Suprapubic skin (tissue), 3 donors: ENCODE results near the gene MICB.

Source experiments
- CTCF ChIP-seq, 2 donors: fragments of 200-600 bp in 1 of 2; fragments of 450-650 bp in 1 of 2; sonication (generic) in 1 of 2; IDR thresholded peaks; one replicate each; pipeline ENCODE4 v1.5.1; 2016 to 2019; ENCODE audit warnings: antibody characterized with exemption in 2 of 2, mild to moderate bottlenecking in 1 of 2, moderate library complexity in 1 of 2
- POLR2A ChIP-seq, 2 donors: fragments of 450-650 bp; IDR thresholded peaks; one replicate each; pipeline ENCODE4 v1.6.1; 2017; ENCODE audit warnings: antibody characterized with exemption in 2 of 2, mild to moderate bottlenecking in 2 of 2, moderate library complexity in 2 of 2

- TF ChIP-seq POLR2A (IDR thresholded peaks at IDR 0.05) (no peak), CTCF (IDR thresholded peaks at IDR 0.05) (no peak)
Measured at GRCh38 chr6:31479933-31480535, 17.9 kb upstream of the MICB start.
